Measurements from ENCODE around the gene SAP30. TPM values are rescaled to one million over a fixed set of nuclear protein-coding genes. Genes with fewer than 3 reads are reported as not detected.

SAP30 gene
- total RNA-seq, 1 donor from 2014 or later: 23.7 TPM

DNA sequence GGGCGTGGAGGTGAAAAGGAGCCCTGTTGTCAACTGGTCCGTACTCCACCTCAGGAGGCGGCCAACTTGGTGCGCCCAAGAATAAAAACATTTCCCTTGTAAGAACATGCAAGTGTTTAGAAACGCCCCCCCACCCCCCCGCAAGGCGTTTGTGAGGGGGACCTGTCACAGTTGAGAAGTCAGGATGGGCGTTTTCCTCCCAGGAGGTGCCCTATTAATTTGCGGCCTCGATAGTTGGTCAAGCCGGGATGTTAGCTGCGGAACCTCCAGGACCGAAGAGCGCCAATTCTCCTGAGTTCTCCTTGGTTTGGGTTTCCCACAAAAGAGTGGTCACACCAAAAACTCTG is 651 bp upstream of the SAP30 start:
- H3K9me3 Mint-ChIP-seq (ENCODE audit: low read depth): no peaks in the 10 kb centered on the region
- TF ChIP-seq, protein P1, sequence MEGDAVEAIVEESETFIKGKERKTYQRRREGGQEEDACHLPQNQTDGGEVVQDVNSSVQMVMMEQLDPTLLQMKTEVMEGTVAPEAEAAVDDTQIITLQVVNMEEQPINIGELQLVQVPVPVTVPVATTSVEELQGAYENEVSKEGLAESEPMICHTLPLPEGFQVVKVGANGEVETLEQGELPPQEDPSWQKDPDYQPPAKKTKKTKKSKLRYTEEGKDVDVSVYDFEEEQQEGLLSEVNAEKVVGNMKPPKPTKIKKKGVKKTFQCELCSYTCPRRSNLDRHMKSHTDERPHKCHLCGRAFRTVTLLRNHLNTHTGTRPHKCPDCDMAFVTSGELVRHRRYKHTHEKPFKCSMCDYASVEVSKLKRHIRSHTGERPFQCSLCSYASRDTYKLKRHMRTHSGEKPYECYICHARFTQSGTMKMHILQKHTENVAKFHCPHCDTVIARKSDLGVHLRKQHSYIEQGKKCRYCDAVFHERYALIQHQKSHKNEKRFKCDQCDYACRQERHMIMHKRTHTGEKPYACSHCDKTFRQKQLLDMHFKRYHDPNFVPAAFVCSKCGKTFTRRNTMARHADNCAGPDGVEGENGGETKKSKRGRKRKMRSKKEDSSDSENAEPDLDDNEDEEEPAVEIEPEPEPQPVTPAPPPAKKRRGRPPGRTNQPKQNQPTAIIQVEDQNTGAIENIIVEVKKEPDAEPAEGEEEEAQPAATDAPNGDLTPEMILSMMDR (IDR thresholded peaks at IDR 0.05; ENCODE audit: unreplicated experiment): no peak
- H3K4me1 Mint-ChIP-seq (ENCODE audit: low read depth): peaks cover 9% of the 10 kb centered on the region
- DNase-seq (ENCODE audit: low spot score, unreplicated experiment): no peak
- peak overlapping the region; percentile 99 for H3K27ac Mint-ChIP-seq
- peak overlapping the region; percentile 99 for H3K4me3 Mint-ChIP-seq (ENCODE audit: low read depth)
- no peaks in the 10 kb centered on the region for H3K36me3 Mint-ChIP-seq (ENCODE audit: insufficient read depth)
- no peaks in the 10 kb centered on the region for H3K27me3 Mint-ChIP-seq

DNA sequence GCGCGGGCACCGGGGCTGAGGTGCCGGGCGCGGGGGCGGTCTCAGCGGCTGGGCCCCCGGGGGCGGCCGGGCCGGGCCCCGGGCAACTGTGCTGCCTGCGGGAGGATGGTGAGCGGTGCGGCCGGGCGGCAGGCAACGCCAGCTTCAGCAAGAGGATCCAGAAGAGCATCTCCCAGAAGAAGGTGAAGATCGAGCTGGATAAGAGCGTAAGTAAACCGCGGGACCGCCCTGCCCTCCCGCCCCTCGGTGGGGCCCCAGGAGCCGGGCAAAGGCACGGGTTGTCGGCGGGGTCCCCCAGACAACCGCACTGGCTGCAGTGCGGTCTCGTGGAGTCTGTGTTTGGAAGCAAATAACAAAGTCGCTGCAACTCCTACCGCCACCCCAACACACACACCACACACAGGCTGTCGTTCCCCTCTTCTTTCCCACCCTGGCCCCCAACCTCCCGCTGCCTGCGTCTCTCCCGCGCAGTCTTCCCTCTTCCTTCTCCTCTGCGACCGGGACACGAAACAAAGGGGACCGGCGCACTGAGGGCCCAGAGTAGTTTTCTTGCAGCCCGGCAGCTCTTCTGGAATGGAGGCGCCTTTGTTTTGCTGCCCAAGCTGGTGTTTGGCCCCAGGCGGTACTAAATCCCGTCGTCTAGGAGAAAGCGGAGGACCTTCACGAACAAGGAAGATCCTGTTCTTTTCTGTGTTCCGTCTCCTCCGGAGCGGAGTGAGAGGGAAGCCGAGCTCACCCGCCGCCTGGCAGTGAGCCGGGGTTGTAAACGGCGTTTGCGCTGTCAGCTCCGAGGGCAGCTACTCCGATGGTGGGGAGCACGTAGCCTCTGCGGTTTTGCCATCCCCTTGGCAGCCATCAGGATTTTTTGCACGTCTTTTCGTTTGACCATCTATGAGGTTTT is 788 bp downstream of the SAP30 start:
- Mint-ChIP-seq H3K9me3 (ENCODE audit: low read depth) (no peaks in the 10 kb centered on the region), H3K36me3 (ENCODE audit: insufficient read depth) (peaks cover 3% of the 10 kb centered on the region), H3K27me3 (no peaks in the 10 kb centered on the region), H3K4me1 (ENCODE audit: low read depth) (peaks cover 9% of the 10 kb centered on the region), H3K27ac (peak overlapping the region; percentile 99), H3K4me3 (ENCODE audit: low read depth) (peak overlapping the region; percentile 99)
- TF ChIP-seq, protein P1 (IDR thresholded peaks at IDR 0.05; ENCODE audit: unreplicated experiment): no peak
- peak; percentile 38 for DNase-seq (ENCODE audit: low spot score, unreplicated experiment)

DNA sequence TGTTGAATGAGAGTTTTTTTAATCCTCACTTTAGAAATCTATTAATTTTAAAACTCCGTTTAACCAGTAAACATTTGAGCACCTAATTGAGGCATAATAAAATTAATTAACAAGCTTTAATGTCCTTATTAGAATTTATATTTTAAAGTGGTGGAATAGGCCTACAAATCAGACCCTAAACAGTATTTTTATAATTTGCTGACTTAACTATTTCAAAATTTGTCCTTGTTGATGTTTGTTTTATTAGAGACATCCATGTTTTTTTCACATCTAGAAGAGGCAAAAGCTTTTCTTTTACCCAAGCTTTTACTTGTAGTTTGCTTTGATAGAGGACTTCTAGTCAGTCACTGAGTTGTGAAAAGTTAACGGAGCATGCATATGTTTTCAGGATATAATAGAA is 3.8 kb downstream of the SAP30 start:
- H3K9me3 Mint-ChIP-seq (ENCODE audit: low read depth): no peaks in the 10 kb centered on the region
- TF ChIP-seq, protein P1 (IDR thresholded peaks at IDR 0.05; ENCODE audit: unreplicated experiment): no peak
- no peak overlapping the region for H3K27ac Mint-ChIP-seq
- H3K36me3 Mint-ChIP-seq (ENCODE audit: insufficient read depth): peaks cover 3% of the 10 kb centered on the region
- no peak for DNase-seq (ENCODE audit: low spot score, unreplicated experiment)
- H3K27me3 Mint-ChIP-seq: no peaks in the 10 kb centered on the region
- H3K4me1 Mint-ChIP-seq (ENCODE audit: low read depth): peaks cover 9% of the 10 kb centered on the region
- no peak overlapping the region for H3K4me3 Mint-ChIP-seq (ENCODE audit: low read depth)

DNA sequence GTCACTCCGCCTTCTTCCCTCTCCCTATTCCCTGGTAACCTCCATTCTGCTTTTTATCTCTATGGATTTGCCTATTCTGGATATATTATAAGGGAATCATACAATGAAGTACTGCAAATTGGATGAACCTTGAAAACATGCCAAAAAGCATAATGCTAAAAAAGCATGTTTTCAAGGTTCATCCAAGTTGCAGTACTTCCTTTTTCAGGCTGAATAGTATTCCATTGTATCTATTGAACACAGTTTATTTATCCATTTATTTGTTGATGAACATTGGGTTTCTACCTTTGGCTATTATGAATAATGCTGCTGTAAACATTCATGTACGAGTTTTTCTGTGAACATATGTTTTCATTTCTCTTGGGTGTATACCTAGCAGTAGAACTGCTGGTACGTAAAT is 9.2 kb downstream of the SAP30 start:
- no peaks in the 10 kb centered on the region for H3K27me3 Mint-ChIP-seq
- no peak overlapping the region for H3K27ac Mint-ChIP-seq
- no peak overlapping the region for H3K4me3 Mint-ChIP-seq (ENCODE audit: low read depth)
- DNase-seq (ENCODE audit: low spot score, unreplicated experiment): no peak
- TF ChIP-seq, protein P1 (IDR thresholded peaks at IDR 0.05; ENCODE audit: unreplicated experiment): no peak
- H3K9me3 Mint-ChIP-seq (ENCODE audit: low read depth): no peaks in the 10 kb centered on the region
- no peaks in the 10 kb centered on the region for H3K4me1 Mint-ChIP-seq (ENCODE audit: low read depth)
- peaks cover 8% of the 10 kb centered on the region for H3K36me3 Mint-ChIP-seq (ENCODE audit: insufficient read depth)

DNA sequence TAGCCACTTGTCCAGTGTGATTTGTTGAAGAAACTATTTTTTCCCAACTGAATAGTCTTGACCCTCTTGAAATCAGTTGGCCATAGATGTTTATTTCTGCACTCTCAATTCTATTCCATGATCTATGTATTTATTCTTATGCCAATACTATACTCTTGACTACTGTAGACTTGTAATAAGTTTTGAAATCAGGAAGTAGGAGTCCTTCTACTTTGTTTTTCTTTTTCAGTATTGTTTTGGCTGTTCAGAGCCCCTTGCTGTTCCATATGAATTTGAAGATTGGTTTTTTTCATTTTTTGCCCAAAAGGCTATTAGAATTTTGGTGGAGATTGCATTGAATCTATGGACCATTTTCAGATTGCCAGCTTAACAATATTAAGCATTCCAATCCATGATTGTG is 10.2 kb downstream of the SAP30 start:
- Mint-ChIP-seq H3K27me3 (no peaks in the 10 kb centered on the region), H3K9me3 (ENCODE audit: low read depth) (no peaks in the 10 kb centered on the region), H3K27ac (no peak overlapping the region), H3K4me3 (ENCODE audit: low read depth) (no peak overlapping the region), H3K36me3 (ENCODE audit: insufficient read depth) (peaks cover 7% of the 10 kb centered on the region), H3K4me1 (ENCODE audit: low read depth) (no peaks in the 10 kb centered on the region)
- no peak for DNase-seq (ENCODE audit: low spot score, unreplicated experiment)
- TF ChIP-seq, protein P1 (IDR thresholded peaks at IDR 0.05; ENCODE audit: unreplicated experiment): no peak

All from progenitor cell of endocrine pancreas (in vitro differentiated cells).